Measurements from ENCODE around the gene PRCD.
A peak's percentile ranks its signal among the peaks of the same experiment; 100 is the strongest.

The PRCD gene

DNA sequence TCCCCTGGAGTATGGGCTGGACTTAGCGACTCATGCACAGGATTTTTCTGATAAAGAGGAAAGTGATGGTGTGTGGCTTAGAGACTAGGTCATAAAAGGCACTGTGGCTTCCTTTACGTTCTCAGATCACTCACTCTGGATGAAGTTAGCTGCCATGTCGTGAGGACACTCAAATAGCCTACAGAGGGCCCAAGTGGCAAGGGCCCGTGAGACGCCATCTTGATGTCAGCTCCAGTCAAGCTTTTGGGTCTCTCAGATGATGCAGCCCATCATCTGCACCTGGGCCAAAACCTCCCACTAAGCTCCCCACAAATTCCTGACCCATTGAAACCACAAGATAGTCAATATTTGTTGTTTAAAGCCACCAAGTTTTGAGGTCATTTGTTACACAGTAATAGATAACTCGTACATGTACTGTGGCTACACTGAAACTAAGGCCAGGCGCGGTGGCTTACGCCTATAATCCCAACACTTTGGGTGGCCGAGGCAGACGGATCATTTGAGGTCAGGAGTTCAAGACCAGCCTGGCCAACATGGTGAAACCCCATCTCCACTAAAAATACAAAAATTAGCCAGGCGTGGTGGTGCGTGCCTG, 31.1 kb downstream of the PRCD start:
- DNase-seq (ENCODE audit: low read depth in 2 of 2): no peak

DNA sequence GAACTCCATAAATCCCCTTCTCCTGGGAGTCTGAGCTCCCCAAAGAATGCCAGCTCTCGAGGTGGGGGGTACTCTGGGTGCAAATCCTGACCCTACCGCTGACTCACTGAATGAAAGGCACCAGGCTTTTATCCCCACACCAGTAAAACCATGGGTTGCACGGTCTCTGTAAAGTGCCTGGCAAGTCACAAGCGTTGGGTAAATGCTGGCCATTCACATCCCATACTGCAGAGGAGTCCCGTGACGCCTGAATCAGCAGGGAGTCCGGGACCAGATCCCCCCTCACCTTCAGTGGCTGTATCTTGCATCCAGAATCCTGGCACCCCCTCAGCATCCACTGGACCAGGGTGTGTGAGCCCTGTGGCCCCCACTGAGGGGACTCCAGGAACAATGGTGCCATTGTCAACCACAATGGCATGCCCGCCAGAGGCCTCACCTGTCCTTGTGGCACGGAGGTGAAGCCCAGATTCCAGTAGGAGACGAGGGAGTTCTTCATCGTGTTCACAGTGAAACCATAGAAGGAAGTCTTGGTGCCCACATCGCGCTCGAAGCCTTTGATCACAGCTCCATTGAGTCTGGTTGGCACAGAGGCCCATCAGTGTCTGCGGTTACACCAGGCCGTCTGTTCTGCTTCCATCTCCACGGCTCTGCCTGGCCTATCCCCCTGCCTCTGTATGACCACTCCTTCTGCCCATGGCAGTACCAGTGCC, 32.5 kb downstream of the PRCD start:
- no peak for DNase-seq (ENCODE audit: low read depth in 2 of 2)

DNA sequence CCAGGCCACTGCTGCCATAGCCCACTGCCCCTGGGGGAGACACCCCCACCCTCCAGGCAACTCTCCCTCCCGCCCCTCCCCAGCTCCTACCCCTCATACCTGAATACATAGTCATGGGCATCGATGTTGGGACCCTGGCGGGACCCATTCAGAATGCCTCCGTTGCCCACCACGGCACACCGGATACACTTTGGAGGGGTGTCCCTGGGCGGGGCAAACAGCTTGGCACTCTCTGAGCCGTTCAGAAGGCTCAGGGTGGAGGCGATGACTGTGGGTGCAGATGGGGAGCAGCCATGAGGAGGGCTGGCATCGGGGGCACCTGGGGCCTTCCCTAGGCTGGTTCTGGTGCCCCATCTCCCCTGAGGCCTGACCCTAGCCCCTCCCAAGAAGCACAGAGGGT, 33.3 kb downstream of the PRCD start:
- DNase-seq (ENCODE audit: low read depth in 2 of 2): no peak

DNA sequence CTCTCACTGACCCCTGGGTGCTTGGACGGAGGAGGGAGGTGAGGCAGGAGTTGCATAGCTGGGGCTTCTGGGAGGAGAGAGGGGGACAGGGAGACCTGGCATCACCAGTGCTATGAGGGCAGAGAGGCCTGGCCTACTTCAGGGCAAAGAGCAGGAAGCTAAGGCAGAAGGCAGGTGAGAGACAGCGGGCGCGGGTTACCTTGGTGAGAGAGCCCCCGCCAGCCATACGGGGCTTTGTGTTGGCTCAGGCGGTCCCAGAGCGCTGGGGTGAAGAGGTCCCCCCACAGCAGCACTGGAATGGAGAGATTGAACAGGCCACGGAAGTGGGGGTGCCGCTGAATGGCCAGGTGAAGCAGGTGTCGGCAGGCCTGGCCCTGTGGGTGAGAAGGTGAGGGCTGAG, 34.3 kb downstream of the PRCD start:
- no peak for DNase-seq (ENCODE audit: low read depth in 2 of 2)

DNA sequence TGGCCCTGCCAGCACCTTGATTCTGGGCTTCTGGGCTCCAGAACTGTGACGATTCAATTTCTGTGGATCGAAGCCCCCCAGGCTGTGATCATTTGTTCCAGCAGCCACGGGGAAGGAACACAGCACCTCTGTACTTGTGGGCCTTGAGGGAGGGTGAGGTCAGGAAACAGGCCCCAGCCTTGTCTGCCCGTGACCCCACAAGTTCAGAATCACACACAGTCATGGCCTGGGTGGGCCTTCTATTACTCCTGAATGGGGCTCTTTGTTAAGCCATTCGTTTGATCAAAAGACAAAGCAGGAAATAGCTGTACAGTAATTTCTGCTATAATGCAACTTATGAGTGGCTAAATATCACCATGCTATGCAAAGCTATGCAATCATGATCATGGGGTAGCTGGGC, 35.7 kb downstream of the PRCD start:
- DNase-seq (ENCODE audit: low read depth in 2 of 2): no peak

DNA sequence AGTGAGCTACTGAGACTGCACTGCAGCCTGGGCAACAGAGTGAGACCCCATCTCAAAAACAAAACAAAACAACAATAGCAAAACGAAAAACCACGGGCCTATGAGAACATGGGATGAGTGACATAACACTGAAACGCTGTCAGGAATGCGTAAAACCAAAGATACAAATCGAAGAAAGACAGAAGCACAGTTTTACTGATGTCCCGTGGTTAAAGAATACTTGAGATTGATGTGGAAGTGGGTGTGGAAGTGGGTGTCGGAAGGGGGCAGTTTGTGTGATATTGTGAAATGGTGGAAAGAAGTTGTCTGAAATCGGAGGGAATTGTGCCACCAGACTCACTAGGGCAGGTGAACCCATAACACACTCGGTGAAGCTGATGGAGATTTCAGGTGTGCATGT, 36.3 kb downstream of the PRCD start:
- no peak for DNase-seq (ENCODE audit: low read depth in 2 of 2)

DNA sequence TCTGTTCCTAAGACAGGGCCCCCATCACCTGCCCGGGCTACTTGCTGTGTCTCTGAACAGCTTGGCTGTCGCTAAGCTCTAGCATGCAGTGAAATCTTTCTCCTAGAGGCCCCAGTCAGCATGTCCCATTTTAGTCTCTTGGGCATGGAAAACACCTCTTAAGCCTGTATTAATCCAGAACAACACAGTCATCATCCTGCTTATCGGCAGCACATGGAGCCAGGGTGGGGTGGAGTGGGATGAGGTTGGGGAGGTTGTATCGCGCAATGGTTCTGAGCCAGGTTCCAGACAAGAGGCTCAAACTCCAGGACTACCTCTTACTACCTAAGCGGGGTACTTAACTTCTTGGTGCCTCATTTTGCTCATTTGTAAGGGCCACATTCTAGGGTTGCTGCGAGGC, 38.0 kb downstream of the PRCD start:
- no peak for DNase-seq (ENCODE audit: low read depth in 2 of 2)

DNA sequence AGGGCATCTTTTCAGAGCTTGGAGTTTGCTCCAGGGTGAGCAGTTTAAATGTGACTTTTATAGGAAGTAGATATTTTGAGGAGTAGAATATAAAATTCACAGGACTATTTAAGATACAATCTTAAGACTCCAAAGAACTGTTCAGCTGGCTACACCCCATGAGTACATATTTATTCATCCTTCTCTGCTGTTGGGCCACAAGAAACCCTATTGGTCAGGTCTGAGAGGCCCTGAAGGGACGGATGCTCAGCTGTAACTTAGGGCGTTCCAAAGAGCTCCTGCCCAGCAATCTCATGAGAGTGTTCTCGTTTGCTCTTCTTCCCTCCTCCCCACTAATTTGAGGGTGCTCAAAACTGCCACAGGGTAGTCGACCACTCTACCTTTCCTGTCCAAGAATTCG, 38.5 kb downstream of the PRCD start:
- no peak for DNase-seq (ENCODE audit: low read depth in 2 of 2)

DNA sequence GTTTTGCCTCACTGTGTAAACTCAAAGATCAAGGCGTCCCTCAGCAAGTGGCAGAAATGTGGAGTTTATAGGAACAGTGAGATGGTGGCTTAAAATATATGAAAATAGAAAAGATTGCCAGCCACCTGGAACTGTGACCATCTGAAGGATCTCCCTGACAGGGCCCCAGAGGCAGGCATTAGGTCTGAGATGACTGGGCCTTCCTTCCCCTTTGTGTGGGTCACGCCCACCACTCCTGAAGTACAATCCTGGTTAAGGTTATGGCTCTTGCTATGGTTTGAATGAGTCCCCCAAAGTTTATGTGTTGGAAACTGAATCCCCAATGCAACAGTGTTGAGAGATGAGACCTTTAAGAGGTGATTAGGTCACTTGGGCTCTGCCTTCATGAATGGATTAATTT, 39.4 kb downstream of the PRCD start:
- DNase-seq (ENCODE audit: low read depth in 2 of 2): no peak

DNA sequence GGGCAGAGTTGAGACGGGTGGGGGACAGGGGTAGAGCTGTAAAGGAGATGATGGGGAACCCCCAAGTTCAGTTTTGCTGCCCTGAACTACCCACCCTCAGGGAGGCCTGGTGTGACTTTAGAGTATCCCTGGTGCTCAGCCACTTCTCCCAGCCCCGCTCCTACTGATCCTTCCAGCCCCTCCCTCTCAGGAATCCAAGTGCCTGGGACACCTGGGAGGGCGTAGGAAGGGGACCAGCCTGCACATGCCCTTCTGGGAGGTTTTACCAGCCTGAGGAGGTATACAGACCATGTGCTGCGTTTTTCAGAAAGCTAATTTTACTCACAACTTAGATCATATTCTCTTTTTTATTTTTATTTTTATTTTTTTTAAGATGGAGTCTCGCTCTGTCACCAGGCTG, 41.7 kb downstream of the PRCD start:
- no peak for DNase-seq (ENCODE audit: low read depth in 2 of 2)

DNA sequence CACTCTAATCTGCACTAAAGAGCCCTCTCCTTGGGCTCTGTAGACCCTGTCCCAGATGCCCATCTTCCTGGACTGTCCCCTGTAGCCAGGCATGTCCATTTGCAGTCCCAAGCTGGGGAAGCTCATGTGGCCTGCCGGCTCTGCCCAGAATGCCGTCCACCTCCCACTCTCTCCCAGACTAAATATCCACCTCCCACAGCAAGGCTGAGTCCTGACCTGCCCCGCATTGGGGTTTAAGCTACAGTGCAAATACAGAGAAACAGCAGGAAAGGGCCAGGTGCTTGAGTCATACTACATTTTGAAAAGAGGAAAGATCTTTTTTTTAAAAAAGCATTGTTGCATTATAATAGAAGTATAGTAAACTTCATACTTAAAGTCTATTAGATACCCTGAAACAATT, 42.8 kb downstream of the PRCD start:
- no peak for DNase-seq (ENCODE audit: low read depth in 2 of 2)

DNA sequence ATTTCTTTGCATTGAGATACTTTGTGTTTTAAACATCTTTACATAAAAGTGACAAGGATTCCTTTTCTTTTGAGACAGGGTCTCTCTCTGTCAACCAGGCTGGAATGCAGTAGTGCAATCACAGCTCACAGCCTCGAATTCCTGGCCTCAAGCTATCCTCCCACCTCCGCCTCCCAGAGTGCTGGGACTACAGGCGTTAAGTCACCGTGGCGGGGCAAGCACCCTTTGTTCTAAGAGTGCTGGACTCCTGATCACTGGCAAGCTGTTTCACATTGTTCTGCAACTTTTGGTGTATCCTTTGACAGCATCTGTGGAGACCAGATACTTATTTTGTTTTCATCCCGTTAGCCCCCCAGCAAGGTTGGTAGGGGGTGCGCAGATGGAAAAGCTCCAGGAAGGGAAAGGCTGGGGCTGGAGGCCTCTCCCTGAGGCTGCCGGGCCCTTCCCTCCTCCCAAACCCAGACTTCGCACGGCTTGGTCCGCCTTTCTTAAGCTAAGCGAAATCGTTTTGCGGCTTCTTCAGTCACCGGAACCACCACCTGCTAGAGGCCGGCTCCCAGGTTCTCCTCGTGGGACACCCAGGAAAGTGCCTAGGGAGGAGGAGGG, 44.7 kb downstream of the PRCD start:
- DNase-seq (ENCODE audit: low read depth in 2 of 2): no peak

DNA sequence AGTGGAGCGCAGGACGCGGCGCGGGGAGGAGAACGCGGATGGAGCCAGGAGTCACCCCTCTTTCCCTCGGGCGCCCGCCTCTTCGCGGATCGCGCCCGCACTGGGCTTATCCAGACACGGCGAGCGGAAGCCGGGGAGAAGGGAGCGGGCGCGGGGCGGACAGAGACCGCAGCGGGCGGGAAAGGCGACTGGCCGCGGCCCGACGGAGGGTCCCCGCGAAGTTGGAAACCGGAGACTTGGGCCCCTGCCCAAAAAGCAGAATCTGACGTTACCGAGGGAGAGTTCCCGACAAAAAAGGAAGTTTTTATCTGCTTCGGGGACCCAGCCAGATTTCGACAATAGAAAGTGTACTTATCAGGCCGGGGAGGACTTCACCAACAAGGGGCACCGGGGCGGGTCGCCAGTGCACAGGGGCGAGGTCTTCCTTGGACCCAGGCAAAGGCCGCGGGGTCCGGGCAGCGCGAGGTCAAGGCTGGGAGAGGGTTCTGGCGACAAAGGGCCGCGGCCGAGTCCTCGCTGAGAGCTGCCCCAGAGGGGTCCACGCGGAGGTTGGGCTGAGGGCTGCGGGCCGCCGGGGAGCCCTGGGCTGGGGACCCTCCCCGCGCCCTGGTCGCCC, 45.3 kb downstream of the PRCD start:
- DNase-seq (ENCODE audit: low read depth in 2 of 2): no peak

DNA sequence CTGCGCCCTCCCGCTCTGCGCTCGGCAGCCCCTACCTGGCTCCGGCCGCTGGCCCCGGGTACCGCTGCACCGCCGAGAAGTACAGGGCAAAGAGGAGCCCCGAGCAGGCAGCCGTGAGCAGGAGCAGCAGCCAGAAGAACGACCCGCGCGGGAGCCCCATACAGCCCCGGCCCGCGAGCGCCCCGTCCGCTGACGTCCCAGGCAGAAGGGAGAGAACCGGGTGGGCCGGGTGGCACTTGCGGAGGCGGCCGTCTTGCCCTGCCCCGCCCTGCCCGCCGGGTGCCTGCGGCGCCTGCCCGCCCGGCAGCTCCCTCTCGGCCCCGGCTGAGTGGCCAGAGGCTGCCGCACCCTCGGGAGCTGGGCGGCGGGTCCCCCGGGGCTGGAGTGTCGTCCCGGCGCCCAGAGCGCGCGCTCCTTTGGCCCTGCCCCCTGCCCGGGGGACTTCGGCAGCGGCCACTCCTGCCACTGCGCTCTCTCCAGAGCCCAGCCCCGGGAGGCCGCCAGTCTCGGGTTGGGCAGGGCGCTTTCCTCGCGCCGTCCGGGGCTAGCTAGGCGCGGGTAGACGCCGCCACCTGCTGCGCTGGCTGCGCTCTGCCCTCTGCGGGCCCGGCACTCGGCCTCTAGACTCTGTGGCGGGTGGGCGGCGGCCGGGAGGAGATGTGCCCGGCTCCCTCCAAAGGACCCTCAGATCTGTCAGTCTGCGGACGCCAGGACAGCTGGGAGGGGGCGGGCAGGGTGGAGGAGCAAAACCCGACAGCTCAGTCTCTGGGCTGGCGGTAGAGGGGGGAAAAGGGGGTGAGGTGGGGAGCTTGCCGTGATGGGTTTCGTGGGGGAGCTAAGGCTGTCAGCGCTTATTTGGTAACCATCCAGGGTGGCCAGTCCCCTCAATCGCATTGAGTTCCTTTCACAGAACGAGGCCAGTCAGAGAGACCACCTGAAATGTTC, 46.1 kb downstream of the PRCD start, which contains the start of gene ST6GALNAC2:
Gene ST6GALNAC2 (minus strand): TSS at position 212 of the 945 bp plus-strand sequence. CDS start 52 bp downstream, at position 160.
- peak in 1 of 2 donors; percentile 22 for DNase-seq (ENCODE audit: low read depth in 2 of 2)

DNA sequence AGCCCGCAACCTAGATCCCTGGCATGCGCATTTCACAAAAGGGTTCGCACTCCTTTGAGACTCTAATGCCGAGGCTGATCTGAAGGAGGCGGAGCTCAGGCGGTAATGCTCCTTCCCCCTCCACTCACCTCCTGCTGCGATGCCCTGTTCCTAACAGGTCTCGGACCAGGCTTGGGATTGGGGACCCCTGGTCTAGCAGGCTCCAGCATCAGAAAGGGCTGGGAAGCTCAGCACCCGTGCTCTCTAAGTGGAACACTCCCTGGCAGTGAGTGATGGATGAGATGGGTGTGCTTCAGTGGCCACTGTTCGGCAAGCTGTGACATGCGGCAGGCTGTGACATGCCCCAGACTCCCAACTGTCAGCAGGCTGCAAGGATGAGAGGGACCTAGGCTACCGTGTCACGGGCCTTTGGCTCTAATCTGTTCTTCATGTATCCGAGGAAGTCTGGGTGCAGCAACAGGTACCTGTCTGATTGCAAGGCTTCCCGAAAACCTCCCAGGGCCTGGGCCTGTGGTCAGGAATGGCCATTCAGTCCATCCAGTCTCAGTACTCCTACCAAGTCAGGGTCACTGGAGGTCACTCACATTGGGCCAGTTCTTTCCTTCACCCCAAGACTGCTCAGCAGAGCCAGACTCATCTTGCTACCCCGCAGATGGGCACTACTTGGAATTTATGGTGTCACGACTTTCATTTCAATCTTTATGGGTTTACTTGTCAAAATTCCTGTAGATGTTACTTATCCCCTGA, 47.1 kb downstream of the PRCD start:
- DNase-seq (ENCODE audit: low read depth in 2 of 2): no peak

DNA sequence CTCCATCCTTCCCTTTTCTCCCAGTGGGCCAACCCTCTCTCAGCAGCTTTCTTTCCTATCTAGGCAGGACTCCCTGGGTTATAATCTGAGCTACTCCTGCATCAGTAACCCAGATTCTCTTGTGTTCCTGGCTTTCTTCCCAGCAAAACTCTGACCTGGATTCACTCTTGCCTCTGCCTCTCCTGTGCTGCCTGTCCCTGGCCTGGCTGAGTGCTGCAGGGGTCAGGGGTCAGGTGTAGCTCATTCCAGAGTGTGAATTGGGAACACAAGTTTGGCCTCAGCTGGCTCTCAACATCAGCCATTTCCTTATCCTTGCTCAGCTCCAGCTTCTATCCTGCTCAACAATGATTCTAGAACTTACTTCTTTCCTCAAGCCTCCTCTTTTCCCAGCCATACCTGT, 48.3 kb downstream of the PRCD start:
- DNase-seq (ENCODE audit: low read depth in 2 of 2): no peak

DNA sequence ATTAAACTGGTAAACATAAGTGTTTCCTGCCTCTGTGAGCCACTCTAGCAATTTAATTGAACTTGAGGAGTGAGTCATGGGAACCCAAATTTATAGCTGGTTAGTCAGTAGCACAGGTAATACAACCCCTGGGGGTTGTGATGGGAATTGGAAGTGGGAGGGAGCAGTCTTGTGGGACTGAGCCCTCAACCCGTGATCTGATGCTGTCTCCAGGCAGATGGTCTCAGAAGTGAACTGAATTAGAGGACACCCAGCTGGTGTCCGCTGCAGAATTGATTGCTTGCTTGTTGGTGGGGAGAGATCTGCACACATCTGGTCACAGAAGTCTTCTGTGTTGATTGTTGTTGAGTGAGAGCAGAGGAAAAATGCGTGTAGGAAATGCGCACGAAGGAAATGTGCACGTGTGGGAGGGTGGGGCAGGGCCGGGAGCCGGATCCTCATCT, 53.6 kb downstream of the PRCD start:
- no peak for DNase-seq (ENCODE audit: low read depth in 2 of 2)

DNA sequence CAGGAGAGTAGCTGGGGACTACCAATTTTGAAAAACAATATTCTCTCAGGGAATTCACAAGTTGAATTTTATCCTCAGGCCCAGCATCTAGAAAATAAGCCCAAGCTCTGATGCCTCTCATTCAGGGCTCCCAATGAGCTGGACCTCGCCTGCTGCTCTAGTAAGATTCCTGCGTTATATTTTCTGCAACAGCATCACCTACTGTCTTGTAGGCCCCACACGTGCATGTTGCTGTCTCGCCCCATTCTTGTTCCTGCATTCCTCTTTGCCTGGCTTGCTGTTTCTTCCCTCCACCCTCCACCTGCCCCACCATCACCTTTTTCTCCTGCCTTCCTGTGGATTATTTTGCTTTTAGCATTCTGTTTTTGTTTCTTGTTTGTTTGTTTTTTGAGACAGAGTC, 54.1 kb downstream of the PRCD start:
- DNase-seq (ENCODE audit: low read depth in 2 of 2): no peak

DNA sequence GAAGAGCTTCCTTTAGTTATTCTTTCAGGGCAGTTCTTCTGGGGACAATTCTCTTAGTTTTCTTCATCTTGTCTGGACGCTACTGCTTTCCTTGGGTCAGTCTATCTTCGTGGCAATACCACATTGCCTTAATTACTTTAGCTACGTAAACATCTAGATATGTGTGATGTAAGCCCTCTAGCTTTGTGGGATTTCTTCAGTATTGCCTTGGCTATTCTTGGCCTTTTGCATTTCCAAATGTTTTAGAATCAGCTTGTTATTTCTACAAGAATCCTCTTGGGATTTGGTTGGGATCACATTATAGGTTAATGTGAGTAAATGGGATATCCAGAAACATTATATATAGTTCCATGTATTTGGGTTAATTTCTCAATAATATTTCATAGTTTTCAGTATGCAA, 54.8 kb downstream of the PRCD start:
- no peak for DNase-seq (ENCODE audit: low read depth in 2 of 2)
